Endothelial cell of umbilical vein (primary cell): ENCODE results near the gene EIF3D.

ENCODE experiments used
- CTCF ChIP-seq, 2 donors: IDR thresholded peaks; 1 replicate in 1 of 2; 2 replicates in 1 of 2; pipeline ENCODE4 v1.5.1; 2011; ENCODE audit warnings: low read length in 2 of 2, mild to moderate bottlenecking in 2 of 2, moderate library complexity in 2 of 2, control low read depth in 1 of 2, inconsistent platforms in 1 of 2, low read depth in 1 of 2; ENCODE audit not compliant: insufficient read depth in 1 of 2; ENCODE audit errors: extremely low read depth in 1 of 2
- EZH2 ChIP-seq: IDR thresholded peaks from 2 replicates; pipeline ENCODE4 v1.6.1; 2012; ENCODE audit warnings: borderline replicate concordance, low read depth, mild to moderate bottlenecking, moderate library complexity, low read length, inconsistent platforms; ENCODE audit not compliant: severe bottlenecking
- FOS ChIP-seq: IDR thresholded peaks from 2 replicates; pipeline ENCODE4 v1.6.1; 2011; ENCODE audit warnings: mild to moderate bottlenecking, low read length, moderate library complexity, borderline replicate concordance; ENCODE audit not compliant: insufficient read depth
- GATA2 ChIP-seq: IDR thresholded peaks from 2 replicates; pipeline ENCODE4 v1.7.0; 2011; ENCODE audit warnings: low read depth, mild to moderate bottlenecking, moderate library complexity, mixed read lengths, low read length; ENCODE audit not compliant: insufficient read length, insufficient read depth
- JUN ChIP-seq: IDR thresholded peaks from 2 replicates; pipeline ENCODE4 v1.6.1; 2011; ENCODE audit warnings: borderline replicate concordance, low read depth; ENCODE audit not compliant: insufficient read length, insufficient read depth
- MAX ChIP-seq: IDR thresholded peaks from 2 replicates; pipeline ENCODE4 v1.6.1; 2011; ENCODE audit not compliant: insufficient read depth, insufficient read length
- POLR2AphosphoS5 ChIP-seq: IDR thresholded peaks from 2 replicates; pipeline ENCODE4 v1.6.1; 2012; ENCODE audit warnings: low read depth, mild to moderate bottlenecking, control low read depth, low read length, moderate library complexity; ENCODE audit not compliant: insufficient read depth

DNA sequence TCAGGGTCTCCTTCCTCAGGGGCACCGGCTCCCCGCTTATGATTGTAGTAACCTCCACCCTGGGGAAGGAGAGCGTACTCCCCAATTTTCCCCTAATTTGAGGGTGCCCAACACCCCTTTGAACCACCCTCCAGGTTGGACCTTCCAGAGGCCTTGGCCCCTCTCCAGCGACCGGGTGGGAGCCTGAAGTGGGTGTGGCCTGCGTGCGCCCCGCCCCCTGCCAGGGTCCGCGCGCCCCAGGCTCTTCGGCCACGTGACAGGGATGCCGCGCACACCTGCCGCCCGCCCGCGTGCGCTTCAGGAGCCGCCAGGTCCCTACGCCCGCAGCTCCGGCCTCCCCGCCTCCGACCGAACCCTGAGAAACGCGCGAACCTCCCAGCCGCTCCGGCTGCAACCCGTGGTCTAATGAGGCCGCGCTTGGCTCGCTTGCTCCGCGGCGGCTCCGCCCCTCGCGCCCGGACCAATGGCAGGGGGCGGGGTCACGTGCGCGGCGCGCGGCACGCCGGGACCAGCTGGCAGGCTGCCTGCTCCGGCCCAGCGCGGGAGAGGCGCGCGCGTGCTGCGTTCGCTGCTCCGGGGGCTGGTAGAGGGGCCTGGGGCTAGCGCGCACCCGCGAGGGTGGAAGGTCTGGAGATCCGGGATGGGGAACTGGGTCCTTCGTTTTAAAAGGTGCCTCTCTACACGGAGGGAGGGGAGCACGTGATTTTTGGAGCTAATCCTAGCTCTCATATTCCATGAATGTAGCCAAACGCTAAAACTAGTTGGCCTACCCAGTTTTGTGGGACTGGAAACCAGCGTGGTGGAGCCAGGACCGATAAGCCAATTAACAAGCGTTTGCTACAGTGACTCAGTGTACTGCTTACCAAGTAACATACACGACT lies 22.1 kb downstream of the EIF3D start, which contains the start of gene FOXRED2:
- TF ChIP-seq CTCF (IDR thresholded peaks at IDR 0.05; ENCODE audit: extremely low read depth in 1 of 2, insufficient read depth in 1 of 2, low read depth in 1 of 2, low read length in 2 of 2) = no peak
- TF ChIP-seq FOS = no peak
- no peak for TF ChIP-seq JUN
- peak; percentile 79 for TF ChIP-seq POLR2AphosphoS5
- peak; percentile 78 for TF ChIP-seq MAX
- no peak for TF ChIP-seq GATA2
- no peak for TF ChIP-seq EZH2
